Mucosa of rectum (tissue), 2 donors: ENCODE measurements around the gene CTSC.

Experiments used
- H3K27ac ChIP-seq, 2 donors: one replicate each; pipeline ENCODE4 v1.7.0; 2013; ENCODE audit warnings: inconsistent platforms in 2 of 2, low read depth in 2 of 2, low read length in 2 of 2
- H3K27me3 ChIP-seq, 2 donors: one replicate each; pipeline ENCODE4 v1.7.0; 2013; ENCODE audit warnings: low read length in 2 of 2; ENCODE audit not compliant: control insufficient read depth in 2 of 2, insufficient read depth in 2 of 2
- H3K36me3 ChIP-seq, 2 donors: one replicate each; pipeline ENCODE4 v1.7.0; 2013; ENCODE audit warnings: low read length in 2 of 2; ENCODE audit not compliant: control insufficient read depth in 2 of 2, insufficient read depth in 2 of 2
- H3K4me1 ChIP-seq, 2 donors: one replicate each; pipeline ENCODE4 v1.7.0; 2013; ENCODE audit warnings: low read length in 2 of 2, mild to moderate bottlenecking in 1 of 2; ENCODE audit not compliant: control insufficient read depth in 2 of 2, insufficient read depth in 2 of 2
- H3K4me3 ChIP-seq, 2 donors: one replicate each; pipeline ENCODE4 v1.7.0; 2013; ENCODE audit warnings: low read length in 2 of 2
- H3K9ac ChIP-seq, 2 donors: one replicate each; pipeline ENCODE4 v1.7.0; 2013; ENCODE audit warnings: low read length in 2 of 2, low read depth in 1 of 2, mild to moderate bottlenecking in 1 of 2
- H3K9me3 ChIP-seq, 2 donors: one replicate each; pipeline ENCODE4 v1.7.0; 2013; ENCODE audit warnings: low read length in 2 of 2; ENCODE audit not compliant: control insufficient read depth in 2 of 2
- donor health status: healthy.
- donor health status: Normal muscosa, but diverticular disease.

CTSC gene

DNA sequence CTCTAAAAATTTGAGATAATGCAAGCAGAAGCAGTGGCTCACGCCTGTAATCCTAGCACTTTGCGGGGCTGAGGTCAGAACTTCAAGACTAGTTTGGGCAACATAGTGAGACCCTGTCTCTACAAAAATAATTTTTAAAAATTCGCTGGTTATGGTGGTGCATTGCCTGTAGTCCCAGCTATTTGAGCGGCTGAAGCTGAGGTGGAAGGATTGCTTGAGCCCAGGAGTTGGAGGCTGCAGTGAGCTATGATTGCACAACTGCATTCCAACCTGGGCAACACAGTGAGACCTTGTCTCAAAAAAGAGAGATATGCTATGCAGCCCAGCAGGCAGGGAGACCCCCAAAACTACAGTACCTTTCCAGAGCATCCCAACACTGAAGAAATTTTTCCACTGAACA is 2.3 kb downstream of the CTSC start:
- H3K27me3 ChIP-seq = no peaks in the 10 kb centered on the region
- H3K36me3 ChIP-seq = peaks cover 6 to 19% of the 10 kb centered on the region in 2 donors
- H3K9ac ChIP-seq = peak overlapping the region in 1 of 2 donors; percentile 47
- no peaks in the 10 kb centered on the region for H3K9me3 ChIP-seq
- H3K4me3 ChIP-seq = peak overlapping the region; percentile 48 to 67
- peaks cover 5 to 9% of the 10 kb centered on the region in 2 donors for H3K4me1 ChIP-seq
- peak overlapping the region in 1 of 2 donors; percentile 9 for H3K27ac ChIP-seq

DNA sequence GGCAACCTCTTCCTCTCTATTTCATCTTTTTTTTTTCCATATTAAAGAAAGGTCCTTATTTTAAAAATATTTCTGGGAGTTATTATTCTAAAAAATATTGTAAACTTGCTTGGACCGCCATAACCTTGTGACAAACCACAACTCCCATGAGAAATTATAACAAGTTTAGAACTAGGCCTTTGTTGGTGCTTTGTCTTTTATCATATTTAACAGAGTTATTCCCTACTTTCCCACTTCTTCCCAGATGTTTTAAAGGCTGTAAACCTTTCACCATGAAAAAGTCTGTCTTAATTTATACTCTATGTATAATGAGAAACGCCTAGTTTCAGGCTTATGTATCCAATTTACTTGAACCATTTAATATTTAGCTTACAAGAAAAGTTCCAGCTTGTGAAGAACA is 3.7 kb downstream of the CTSC start:
- H3K9me3 ChIP-seq = no peaks in the 10 kb centered on the region
- H3K27me3 ChIP-seq = no peaks in the 10 kb centered on the region
- H3K36me3 ChIP-seq = peaks cover 6 to 19% of the 10 kb centered on the region in 2 donors
- H3K4me1 ChIP-seq = peaks cover 10% of the 10 kb centered on the region in 2 donors
- H3K4me3 ChIP-seq = peak overlapping the region in 1 of 2 donors; percentile 32
- H3K9ac ChIP-seq = no peak overlapping the region
- no peak overlapping the region for H3K27ac ChIP-seq

DNA sequence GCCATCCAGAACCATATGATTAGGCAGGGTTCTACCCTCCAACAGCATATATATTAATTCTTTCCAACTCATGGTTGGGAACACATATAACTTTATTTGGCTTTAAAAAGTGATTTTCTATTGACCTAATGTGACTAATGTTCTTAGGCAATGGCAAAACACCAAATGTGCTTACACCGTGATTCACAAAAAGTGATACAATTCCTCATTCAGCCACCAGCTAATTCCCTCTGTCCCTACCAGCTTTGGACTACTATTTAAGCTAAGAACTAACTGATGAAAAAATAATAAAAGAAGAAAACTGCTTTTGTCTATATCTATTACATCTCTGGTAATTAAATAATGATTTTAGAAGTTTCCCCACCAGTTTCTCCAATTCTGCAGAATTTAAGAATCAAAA is 4.7 kb downstream of the CTSC start:
- H3K9me3 ChIP-seq = no peaks in the 10 kb centered on the region
- no peaks in the 10 kb centered on the region for H3K27me3 ChIP-seq
- H3K4me3 ChIP-seq = no peak overlapping the region
- no peak overlapping the region for H3K9ac ChIP-seq
- peaks cover 6 to 19% of the 10 kb centered on the region in 2 donors for H3K36me3 ChIP-seq
- peaks cover 7 to 9% of the 10 kb centered on the region in 2 donors for H3K4me1 ChIP-seq
- no peak overlapping the region for H3K27ac ChIP-seq

DNA sequence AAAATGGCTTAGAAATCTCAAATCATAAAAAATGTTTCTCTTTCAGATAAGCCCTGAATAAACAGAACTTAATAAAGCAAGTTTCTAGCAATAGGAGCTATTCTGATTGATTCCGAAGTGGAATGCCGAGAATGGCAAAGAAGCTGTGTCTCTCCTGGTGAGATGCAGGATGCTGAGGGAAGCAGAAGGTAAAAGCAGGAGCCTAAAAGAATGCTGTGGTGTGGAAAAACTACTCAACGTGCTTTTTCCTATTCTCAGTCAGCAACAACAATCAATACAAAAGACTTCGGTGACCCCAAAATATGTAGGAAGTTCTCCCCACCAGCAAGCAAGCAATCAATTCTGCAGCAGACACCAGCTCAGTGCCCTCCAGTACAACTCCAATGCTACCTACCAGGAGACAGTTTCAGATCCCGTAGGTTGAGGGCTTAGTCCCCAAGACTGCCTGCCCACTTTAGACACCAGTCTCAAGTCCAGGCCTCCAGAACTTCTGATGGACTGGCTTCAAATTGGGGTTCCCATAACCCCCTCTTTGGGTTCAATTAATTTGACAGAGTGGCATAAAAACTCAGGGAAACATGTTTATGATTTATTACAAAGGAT is 6.6 kb downstream of the CTSC start:
- no peak overlapping the region for H3K9ac ChIP-seq
- H3K27ac ChIP-seq = no peak overlapping the region
- no peaks in the 10 kb centered on the region for H3K27me3 ChIP-seq
- H3K4me3 ChIP-seq = no peak overlapping the region
- H3K9me3 ChIP-seq = no peaks in the 10 kb centered on the region
- H3K4me1 ChIP-seq = peaks cover 7 to 9% of the 10 kb centered on the region in 2 donors
- peaks cover 8 to 24% of the 10 kb centered on the region in 2 donors for H3K36me3 ChIP-seq

DNA sequence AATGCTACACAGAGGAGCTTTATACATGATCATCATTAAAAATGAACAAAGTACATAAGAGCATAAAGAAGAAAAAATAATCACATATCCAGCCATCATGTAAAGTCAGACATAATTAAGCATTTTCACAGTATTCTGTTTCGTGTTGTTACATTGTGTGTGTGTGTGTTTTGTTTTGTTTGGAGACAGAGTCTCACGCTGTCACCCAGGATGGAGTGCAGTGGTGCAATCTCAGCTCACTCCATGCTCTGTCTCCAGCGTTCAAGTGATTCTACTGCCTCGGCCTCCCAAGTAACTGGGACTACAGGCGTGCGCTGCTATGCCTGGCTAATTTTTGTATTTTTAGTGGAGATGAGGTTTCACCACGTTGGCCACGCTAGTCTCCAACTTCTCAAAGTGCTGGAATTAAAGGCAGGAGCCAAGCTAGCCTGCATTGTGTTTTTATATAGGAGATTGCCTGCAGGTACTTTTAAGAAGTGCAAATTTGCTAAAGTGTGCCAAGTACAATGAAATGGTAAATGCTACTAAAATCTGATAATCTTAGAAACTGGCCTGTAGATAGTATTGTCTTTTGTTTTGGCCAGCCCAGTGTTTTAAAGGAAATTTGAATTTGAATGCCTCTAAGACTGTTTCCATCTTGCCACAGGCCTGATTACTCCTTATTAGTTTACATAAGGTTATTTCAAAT is 7.8 kb downstream of the CTSC start:
- H3K4me1 ChIP-seq = peaks cover 7 to 9% of the 10 kb centered on the region in 2 donors
- no peak overlapping the region for H3K9ac ChIP-seq
- H3K36me3 ChIP-seq = peaks cover 8 to 24% of the 10 kb centered on the region in 2 donors
- H3K9me3 ChIP-seq = no peaks in the 10 kb centered on the region
- H3K4me3 ChIP-seq = no peak overlapping the region
- H3K27me3 ChIP-seq = no peaks in the 10 kb centered on the region
- H3K27ac ChIP-seq = no peak overlapping the region

DNA sequence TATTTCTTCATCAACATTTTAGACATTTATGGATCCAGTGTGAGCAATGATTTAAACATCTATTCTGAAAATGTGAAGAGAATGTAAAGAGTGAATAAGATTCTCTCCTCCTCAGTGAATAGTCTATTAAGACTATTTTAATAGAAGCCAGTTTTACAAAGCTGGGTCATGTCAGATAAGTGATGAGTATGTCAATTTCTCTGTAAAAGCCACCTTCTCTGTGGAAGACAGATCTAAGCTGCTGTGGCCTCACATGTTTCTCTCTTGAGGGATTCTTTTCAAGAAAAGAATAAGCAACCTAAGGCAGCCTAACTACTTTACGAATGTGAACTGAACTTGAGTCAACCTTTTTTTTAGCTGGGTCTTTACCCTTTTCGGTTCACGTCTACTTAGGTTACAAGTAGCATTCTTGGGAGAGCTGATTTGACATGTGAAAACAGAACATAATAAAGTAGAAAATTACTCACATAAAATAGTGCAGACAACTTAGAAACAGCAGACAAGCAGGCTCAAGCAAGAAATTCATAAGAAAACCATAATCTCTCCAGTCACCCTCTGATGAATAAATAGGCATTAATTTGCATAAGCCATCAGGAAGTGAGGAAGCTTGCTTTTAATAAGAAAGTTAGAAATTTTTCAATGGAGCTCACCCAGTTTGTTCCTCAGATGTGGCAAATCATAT is 9.9 kb downstream of the CTSC start:
- no peaks in the 10 kb centered on the region for H3K27me3 ChIP-seq
- H3K9me3 ChIP-seq = no peaks in the 10 kb centered on the region
- H3K27ac ChIP-seq = no peak overlapping the region
- H3K36me3 ChIP-seq = peaks cover 2 to 28% of the 10 kb centered on the region in 2 donors
- H3K4me3 ChIP-seq = no peak overlapping the region
- H3K9ac ChIP-seq = no peak overlapping the region
- H3K4me1 ChIP-seq = peaks cover 7 to 9% of the 10 kb centered on the region in 2 donors

DNA sequence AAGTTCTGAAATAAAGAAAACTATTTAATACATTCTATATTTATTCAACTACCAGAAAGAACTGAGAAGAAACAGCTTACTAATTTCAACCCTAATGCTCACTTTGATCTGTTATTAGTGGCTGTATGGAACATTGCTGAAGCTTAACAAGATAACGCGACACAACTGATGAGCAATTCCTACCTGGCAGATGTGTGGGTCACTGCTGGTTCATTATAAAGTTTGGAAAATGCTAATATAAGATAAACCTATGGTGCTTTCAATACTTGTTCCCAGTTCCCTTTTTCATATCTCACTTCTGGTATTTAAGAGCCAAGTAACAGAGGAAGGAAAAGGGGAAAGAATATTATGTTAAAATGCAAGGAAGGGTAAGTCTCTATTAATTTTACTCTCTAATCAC is 10.5 kb downstream of the CTSC start:
- H3K4me3 ChIP-seq = no peak overlapping the region
- H3K9ac ChIP-seq = no peak overlapping the region
- no peaks in the 10 kb centered on the region for H3K9me3 ChIP-seq
- peaks cover 2 to 22% of the 10 kb centered on the region in 2 donors for H3K36me3 ChIP-seq
- H3K4me1 ChIP-seq = peaks cover 7% of the 10 kb centered on the region in 2 donors
- H3K27ac ChIP-seq = no peak overlapping the region
- no peaks in the 10 kb centered on the region for H3K27me3 ChIP-seq

DNA sequence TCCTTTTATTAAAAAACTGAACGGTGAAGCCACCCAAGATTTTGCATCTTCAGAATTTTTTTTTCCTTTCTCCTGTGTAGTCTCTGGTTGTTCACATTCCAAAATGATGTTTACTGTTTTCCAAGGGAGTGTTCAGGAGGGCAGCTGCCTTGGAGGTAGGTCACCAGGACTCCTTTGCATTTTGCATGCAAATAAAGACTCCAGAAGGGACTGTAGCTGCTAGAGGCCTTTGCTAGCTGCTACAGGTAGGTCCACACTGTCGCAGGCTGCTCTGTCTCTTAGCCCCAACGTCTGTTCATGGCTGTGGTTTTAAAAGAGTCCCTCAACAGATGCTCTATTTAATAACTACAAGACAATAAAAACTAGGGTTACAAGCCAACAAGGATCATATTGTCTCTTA is 11.4 kb downstream of the CTSC start:
- peaks cover 2 to 13% of the 10 kb centered on the region in 2 donors for H3K36me3 ChIP-seq

DNA sequence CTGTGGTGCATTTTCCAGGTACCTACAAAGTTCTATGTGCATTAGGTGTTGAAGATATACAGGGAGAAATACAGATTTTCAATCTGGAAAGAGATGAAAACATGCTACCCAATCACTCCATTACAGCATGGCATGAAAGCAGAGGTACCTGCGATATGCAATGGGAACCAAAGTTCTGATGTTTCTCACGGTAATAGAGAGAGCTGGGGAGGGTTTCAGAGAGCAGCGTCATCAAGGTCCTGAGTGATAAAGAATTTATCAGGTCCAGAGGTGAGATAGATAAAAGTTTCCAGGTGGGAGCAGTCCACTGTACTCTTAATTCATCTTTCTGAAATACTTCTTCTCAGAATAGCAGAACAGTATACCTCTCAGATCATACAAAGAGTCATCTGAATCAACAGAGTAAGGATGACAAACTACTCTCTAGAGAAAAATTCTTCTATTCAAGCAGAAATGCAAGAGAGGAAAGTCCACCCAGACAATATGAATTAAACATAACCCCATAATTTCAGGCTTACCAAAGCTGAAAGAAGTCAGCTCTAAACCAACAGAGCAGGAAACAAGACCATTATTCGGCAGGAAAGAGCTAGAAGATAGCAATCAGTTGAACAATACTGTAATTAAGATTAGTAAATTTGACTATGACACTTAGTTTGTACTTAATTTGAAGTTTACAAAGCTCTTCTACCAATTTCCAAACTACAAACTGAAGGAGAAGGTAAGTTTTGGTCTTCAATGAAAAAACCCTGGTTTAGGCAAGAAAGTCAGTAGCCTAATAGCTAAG is 12.8 kb downstream of the CTSC start:
- H3K27me3 ChIP-seq = no peaks in the 10 kb centered on the region
- peaks cover 2 to 9% of the 10 kb centered on the region in 2 donors for H3K36me3 ChIP-seq
- H3K4me3 ChIP-seq = no peak overlapping the region
- H3K9ac ChIP-seq = no peak overlapping the region
- H3K9me3 ChIP-seq = no peaks in the 10 kb centered on the region
- peaks cover 7 to 12% of the 10 kb centered on the region in 2 donors for H3K4me1 ChIP-seq
- no peak overlapping the region for H3K27ac ChIP-seq

More for the DNA sequence above, 11.4 kb downstream of the CTSC start:
- no peak overlapping the region for H3K9ac ChIP-seq
- no peak overlapping the region for H3K4me3 ChIP-seq
- H3K9me3 ChIP-seq = no peaks in the 10 kb centered on the region
- H3K27ac ChIP-seq = no peak overlapping the region
- no peaks in the 10 kb centered on the region for H3K27me3 ChIP-seq
- peaks cover 4 to 7% of the 10 kb centered on the region in 2 donors for H3K4me1 ChIP-seq
